ENCODE data around the gene GPR135. TPM values are rescaled to one million over a fixed set of nuclear protein-coding genes. Genes with fewer than 3 reads are reported as not detected.
A peak's percentile ranks its signal among the peaks of the same experiment; 100 is the strongest.

GPR135 gene
- total RNA-seq, 8 experiments from 2014 or later = 1.8 to 15.5 (median 4.3) TPM

GRCh38 chr14:59435101-59435500, 30.1 kb downstream of the GPR135 start:
- no peak for ATAC-seq (replicated peaks in 6 of 8)
- Histone ChIP-seq H3K4me3 (no peak overlapping the region), H3K27ac (no peak overlapping the region), H3K4me1 (replicated peaks in 1 of 2) (no peaks in the 10 kb centered on the region)
- in situ Hi-C loops (cut with MboI; ENCODE audit: low pct_unique_long_range_greater_than_20kb in 2 of 9, low sequenced_read_pairs in 9 of 9, unreplicated experiment in 9 of 9) = loop anchor here in 6 of 9 experiments (10.0 to 25.0 kb wide), 3 partner anchors 298 to 398 kb away; no protein-coding TSS in a partner anchor
- 79 to 100% (median 87%) methylated on average over 1 to 3 of the region's 3 CpGs; no CpG with 5 or more reads in 1 of the 10 experiments for WGBS, 10 experiments

DNA sequence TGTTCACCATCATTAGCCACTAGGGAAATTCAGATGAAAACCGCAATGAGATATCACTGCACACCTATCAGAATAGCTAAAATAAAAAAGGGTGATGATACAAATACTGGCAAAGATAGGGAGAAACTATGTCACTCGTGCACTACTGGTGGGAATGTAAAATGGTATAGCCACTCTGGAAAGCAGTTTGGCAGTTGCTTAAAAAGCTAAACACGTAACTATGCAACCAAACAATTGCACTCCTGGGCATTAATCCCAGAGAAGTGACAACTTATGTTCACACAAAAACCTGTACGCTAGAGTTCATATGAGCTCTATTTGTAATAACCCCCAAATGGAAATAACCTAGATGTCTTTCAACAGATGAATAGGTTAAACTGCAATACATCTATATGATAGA, 35.4 kb downstream of the GPR135 start:
- WGBS, 10 experiments = 81 to 100% (median 99%) methylated on average over 1 to 4 of the region's 4 CpGs
- Histone ChIP-seq H3K4me3 (no peak overlapping the region), H3K27ac (no peak overlapping the region), H3K4me1 (replicated peaks in 1 of 2) (peaks cover 3% of the 10 kb centered on the region in 2 donors)
- peak in 1 of 8 experiments; percentile 70 for ATAC-seq (replicated peaks in 6 of 8)
- in situ Hi-C loops (cut with MboI; ENCODE audit: low pct_unique_long_range_greater_than_20kb in 2 of 9, low sequenced_read_pairs in 9 of 9, unreplicated experiment in 9 of 9) = loop anchor here in 6 of 9 experiments (10.0 to 25.0 kb wide), 3 partner anchors 292 to 392 kb away; no protein-coding TSS in a partner anchor

DNA sequence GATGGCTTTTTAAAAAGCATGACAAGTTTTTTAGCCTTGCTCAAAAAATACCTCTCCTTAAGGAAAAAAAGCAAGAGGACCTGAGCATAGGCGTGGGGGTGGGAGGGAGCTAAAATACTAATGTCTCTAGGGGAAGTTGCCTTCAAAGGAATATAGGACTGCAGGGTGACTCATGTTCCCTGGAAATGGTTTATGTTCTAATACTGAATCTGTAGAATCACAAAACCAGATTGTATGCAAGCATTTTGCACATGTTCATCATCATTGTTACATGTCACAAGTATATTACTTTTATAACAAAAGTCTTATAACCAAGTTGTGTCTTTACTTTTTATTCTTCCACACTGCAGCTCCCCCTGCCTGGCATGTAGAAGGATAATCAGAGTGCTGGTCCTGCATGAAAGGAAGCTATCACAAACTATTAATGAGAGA, 36.6 kb downstream of the GPR135 start:
- WGBS, 10 experiments = 0 to 100% (median 60%) methylated on average over 1 of the region's 1 CpG; no CpG with 5 or more reads in 3 of the 10 experiments
- no peak overlapping the region for H3K27ac ChIP-seq
- ATAC-seq (replicated peaks in 6 of 8) = peak in 3 of 8 experiments; percentile 8 to 81 (median 24)
- in situ Hi-C loops (cut with MboI; ENCODE audit: low pct_unique_long_range_greater_than_20kb in 2 of 9, low sequenced_read_pairs in 9 of 9, unreplicated experiment in 9 of 9) = loop anchor here in 6 of 9 experiments (25.0 kb wide), 2 partner anchors 291 to 391 kb away; no protein-coding TSS in a partner anchor
- H3K4me3 ChIP-seq = no peak overlapping the region
- peaks cover 3% of the 10 kb centered on the region in 2 donors for H3K4me1 ChIP-seq (replicated peaks in 1 of 2)

- H3K4me3 ChIP-seq = no peak overlapping the region
- no peak overlapping the region for H3K27ac ChIP-seq
- in situ Hi-C loops (cut with MboI; ENCODE audit: low pct_unique_long_range_greater_than_20kb in 2 of 9, low sequenced_read_pairs in 9 of 9, unreplicated experiment in 9 of 9) = loop anchor here in 6 of 9 experiments (25.0 kb wide), 2 partner anchors 291 to 391 kb away; no protein-coding TSS in a partner anchor
- WGBS, 10 experiments = 63 to 100% (median 84%) methylated on average over 3 to 12 of the region's 13 CpGs; no CpG with 5 or more reads in 1 of the 10 experiments
- peak in 1 of 8 experiments; percentile 47 for ATAC-seq (replicated peaks in 6 of 8)
- peaks cover 3% of the 10 kb centered on the region in 2 donors for H3K4me1 ChIP-seq (replicated peaks in 1 of 2)
Observed at GRCh38 chr14:59427653-59428580, 37.3 kb downstream of the GPR135 start.

DNA sequence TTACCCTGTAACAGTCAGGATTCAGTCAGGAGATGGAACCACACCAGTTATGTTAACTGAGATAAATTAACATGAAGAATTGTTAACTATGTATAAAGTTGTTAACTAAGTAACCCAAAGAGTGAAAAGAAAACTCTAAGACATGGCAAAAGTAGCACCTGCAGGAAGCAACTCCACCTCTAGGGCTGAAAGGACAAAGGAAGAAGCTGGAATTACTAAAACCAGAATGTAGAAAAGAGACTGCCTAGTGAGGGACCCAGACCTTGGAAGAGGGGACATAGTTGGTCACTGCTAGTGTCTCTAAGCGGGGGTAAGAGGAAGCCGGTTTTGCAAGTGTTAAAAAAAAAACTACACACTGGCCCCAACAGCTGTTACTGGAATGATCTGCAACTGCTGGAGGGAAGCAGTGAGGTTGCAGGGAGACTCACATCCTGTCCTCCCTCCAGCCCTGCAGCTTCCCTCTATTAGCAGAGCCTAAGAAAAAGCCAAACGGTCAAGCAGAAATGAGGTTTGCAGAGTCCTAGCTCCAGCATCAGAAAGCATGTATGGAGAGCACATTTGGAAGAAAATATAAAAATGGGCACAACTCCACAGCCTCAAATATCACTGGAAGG, 39.8 kb downstream of the GPR135 start:
- peak in 3 of 8 experiments; percentile 24 to 81 (median 31) for ATAC-seq (replicated peaks in 6 of 8)
- no peak overlapping the region for H3K27ac ChIP-seq
- WGBS, 10 experiments = 7 to 100% (median 75%) methylated on average over 1 to 3 of the region's 3 CpGs; no CpG with 5 or more reads in 3 of the 10 experiments
- H3K4me3 ChIP-seq = no peak overlapping the region
- in situ Hi-C loops (cut with MboI; ENCODE audit: low pct_unique_long_range_greater_than_20kb in 2 of 9, low sequenced_read_pairs in 9 of 9, unreplicated experiment in 9 of 9) = loop anchor here in 6 of 9 experiments (25.0 kb wide), 2 partner anchors 288 to 388 kb away; no protein-coding TSS in a partner anchor
- H3K4me1 ChIP-seq (replicated peaks in 1 of 2) = peaks cover 3% of the 10 kb centered on the region in 2 donors

- peak in 2 of 8 experiments; percentile 21 to 68 for ATAC-seq (replicated peaks in 6 of 8)
- Histone ChIP-seq H3K4me3 (no peak overlapping the region), H3K4me1 (replicated peaks in 1 of 2) (peaks cover under 1 to 3% of the 10 kb centered on the region in 2 donors), H3K27ac (no peak overlapping the region)
- 0 to 100% (median 80%) methylated on average over 1 to 4 of the region's 4 CpGs; no CpG with 5 or more reads in 1 of the 10 experiments for WGBS, 10 experiments
- in situ Hi-C loops (cut with MboI; ENCODE audit: low pct_unique_long_range_greater_than_20kb in 2 of 9, low sequenced_read_pairs in 9 of 9, unreplicated experiment in 9 of 9) = loop anchor here in 6 of 9 experiments (25.0 kb wide), 2 partner anchors 287 to 387 kb away; no protein-coding TSS in a partner anchor
Observed at GRCh38 chr14:59424341-59425071, 40.7 kb downstream of the GPR135 start.

- Histone ChIP-seq H3K4me1 (replicated peaks in 1 of 2) (peaks cover 0 to 3% of the 10 kb centered on the region in 2 donors), H3K27ac (no peak overlapping the region), H3K4me3 (no peak overlapping the region)
- ATAC-seq (replicated peaks in 6 of 8) = no peak
- WGBS, 10 experiments = 17 to 92% (median 70%) methylated on average over 1 to 7 of the region's 7 CpGs; no CpG with 5 or more reads in 1 of the 10 experiments
- in situ Hi-C loops (cut with MboI; ENCODE audit: low pct_unique_long_range_greater_than_20kb in 2 of 9, low sequenced_read_pairs in 9 of 9, unreplicated experiment in 9 of 9) = no loop called here
Observed at GRCh38 chr14:59422069-59422881, 42.9 kb downstream of the GPR135 start.

DNA sequence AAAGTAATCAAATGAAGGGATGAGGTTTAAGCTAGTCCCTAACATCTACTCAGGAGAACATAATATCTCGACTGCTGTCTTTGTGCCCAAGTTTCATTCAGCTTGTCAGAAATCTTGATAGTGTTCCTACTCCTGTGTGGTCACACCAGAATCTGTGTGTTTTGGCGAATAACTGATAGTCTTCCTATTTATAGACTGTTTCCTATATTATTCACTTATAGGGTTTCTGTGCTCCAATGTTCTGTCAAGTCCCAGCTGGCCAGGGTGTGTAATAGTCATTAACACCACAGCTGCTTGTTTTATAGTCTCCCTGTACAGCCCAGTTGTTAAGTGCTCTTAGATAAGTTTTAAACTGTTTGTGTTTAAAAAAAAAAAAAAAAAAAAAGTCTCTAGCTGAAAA, 45.9 kb downstream of the GPR135 start:
- WGBS, 10 experiments = 80 to 100% (median 100%) methylated on average over 1 to 2 of the region's 2 CpGs; no CpG with 5 or more reads in 3 of the 10 experiments
- Histone ChIP-seq H3K4me3 (no peak overlapping the region), H3K27ac (no peak overlapping the region), H3K4me1 (replicated peaks in 1 of 2) (no peaks in the 10 kb centered on the region)
- in situ Hi-C loops (cut with MboI; ENCODE audit: low pct_unique_long_range_greater_than_20kb in 2 of 9, low sequenced_read_pairs in 9 of 9, unreplicated experiment in 9 of 9) = no loop called here
- peak in 1 of 8 experiments; percentile 13 for ATAC-seq (replicated peaks in 6 of 8)

DNA sequence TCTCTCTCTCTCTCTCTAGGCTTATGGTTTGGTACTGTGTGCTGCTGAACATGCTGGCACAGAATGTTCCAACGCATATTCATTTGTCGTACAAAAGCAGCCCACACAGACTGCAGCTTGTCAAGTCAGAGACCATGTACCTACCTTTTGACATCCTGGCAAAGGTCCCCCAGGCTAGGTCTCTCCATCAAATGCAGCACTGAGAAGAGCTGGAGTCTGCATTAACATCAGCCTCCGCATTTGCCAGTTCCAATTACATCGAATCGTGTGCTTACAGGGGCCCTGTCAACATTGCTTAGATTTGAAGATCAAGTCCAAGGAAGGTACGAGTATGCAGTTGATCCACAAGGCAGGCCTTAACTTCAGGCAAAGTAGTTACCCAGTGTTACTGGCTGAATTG, 47.9 kb downstream of the GPR135 start:
- Histone ChIP-seq H3K27ac (no peak overlapping the region), H3K4me3 (no peak overlapping the region), H3K4me1 (replicated peaks in 1 of 2) (no peaks in the 10 kb centered on the region)
- WGBS, 10 experiments = 76 to 100% (median 90%) methylated on average over 1 to 6 of the region's 6 CpGs; no CpG with 5 or more reads in 5 of the 10 experiments
- in situ Hi-C loops (cut with MboI; ENCODE audit: low pct_unique_long_range_greater_than_20kb in 2 of 9, low sequenced_read_pairs in 9 of 9, unreplicated experiment in 9 of 9) = no loop called here
- ATAC-seq (replicated peaks in 6 of 8) = no peak

DNA sequence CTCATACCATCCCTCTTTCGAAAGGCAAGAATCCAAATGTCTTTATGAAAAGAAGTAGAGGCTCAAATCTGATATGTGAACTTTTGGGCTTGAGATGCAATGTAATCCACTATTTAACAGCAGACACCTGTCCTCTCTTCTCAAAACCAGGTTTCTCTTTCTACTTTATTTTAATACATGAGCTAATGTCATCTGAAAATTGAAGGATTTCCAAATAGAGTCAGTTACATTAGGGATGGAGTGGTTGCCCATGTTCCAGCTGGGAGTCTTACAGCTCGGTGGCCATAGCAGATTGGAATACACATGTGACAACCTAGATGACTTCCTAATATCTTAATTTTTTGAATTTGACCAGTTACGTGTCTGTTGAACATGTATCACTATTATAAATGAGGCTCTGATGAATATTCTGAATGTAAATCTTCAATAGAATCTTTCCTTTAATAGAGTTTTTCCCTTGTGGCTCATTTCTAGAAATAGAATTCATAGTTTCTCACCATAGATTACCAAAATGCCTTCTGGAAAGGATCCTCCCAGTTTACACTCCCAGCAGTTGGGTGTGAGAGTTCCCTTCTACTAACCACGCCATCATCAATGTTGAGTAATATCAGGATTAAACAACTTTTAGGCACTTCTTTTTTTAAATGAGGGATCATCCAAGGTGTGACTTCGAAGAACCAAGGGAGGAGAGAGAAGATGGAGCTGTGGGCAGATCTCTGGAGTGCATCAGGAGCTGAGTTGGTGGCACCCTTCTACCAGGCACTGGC, 49.2 kb downstream of the GPR135 start:
- Histone ChIP-seq H3K4me1 (replicated peaks in 1 of 2) (no peaks in the 10 kb centered on the region), H3K27ac (no peak overlapping the region), H3K4me3 (no peak overlapping the region)
- 55 to 100% (median 81%) methylated on average over 1 to 5 of the region's 5 CpGs; no CpG with 5 or more reads in 1 of the 10 experiments for WGBS, 10 experiments
- in situ Hi-C loops (cut with MboI; ENCODE audit: low pct_unique_long_range_greater_than_20kb in 2 of 9, low sequenced_read_pairs in 9 of 9, unreplicated experiment in 9 of 9) = no loop called here
- peak in 2 of 8 experiments; percentile 84 to 86 for ATAC-seq (replicated peaks in 6 of 8)

Data from motor neuron (in vitro differentiated cells).